ENCODE results near the gene NCKAP5.

Gene NCKAP5

DNA sequence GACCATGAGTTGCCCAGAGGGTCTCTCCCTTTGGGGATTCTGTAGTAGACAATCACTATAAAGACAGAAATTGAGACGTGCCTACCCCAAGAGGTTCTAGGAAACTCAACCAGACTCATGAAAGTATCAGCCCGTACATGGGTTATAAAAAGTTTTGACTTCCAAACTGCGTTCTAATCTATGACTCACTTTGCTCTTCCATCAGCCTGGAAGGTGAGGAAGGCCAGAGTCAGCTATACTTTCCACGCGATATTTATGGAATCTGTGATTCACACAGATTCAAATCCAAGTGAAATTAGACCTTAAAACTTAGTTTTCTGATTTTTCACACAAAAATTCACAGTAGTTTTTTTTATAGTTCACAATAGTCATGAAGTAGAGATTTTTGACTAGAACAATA, 890.6 kb downstream of the NCKAP5 start:
- DNase-seq: no peak

DNA sequence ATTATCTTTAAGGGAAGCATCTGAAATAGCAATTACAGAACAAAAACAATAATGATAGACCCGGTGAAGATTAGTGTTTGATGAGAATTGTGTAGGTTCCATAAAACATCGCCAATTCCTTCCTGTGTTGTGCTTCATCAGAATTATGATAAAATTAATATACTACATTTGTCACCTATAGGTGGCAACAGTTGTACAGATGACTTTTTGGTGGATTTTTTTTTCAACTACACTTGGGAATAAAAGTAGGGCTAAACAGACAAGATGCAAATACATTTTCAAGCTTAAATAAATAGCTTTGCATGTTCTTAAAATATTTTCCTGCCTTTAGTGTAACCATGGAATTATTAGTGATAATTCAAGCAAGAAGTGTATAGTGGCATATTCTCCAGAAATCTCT, 891.3 kb downstream of the NCKAP5 start:
- DNase-seq: peak; percentile 46

DNA sequence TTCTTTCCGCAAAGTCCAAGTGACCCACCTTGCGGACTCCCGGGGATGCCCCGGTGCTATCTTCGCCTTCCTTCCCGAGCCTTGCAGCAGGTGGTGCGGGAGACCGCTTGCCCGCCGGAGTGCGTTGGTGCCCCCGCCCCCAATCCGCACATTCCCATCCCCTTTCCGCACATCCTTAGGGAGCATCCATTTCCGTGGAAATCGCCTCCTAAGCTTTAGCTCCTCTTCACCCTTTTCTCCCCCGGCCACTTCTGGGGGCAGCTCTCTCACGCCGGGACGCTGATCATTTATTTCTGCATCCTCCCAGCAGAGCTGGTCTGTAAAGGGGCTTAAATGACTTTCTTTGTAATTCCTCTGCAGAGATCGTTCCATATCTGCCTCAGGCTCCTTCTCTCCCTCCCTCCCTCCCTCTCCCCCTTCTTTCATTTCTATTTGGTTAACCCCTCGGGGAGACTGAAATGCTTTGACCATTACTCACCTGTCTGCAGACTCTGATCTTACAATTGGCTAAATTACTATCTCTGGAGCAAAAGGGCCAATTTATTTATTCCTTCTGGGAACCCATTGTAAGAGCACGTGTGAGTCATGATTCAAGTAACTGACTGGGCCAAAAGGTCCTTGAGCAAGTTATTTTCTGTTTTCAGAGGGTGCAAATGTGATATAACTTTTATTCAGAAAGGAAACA, 897.0 kb downstream of the NCKAP5 start:
- no peak for DNase-seq

DNA sequence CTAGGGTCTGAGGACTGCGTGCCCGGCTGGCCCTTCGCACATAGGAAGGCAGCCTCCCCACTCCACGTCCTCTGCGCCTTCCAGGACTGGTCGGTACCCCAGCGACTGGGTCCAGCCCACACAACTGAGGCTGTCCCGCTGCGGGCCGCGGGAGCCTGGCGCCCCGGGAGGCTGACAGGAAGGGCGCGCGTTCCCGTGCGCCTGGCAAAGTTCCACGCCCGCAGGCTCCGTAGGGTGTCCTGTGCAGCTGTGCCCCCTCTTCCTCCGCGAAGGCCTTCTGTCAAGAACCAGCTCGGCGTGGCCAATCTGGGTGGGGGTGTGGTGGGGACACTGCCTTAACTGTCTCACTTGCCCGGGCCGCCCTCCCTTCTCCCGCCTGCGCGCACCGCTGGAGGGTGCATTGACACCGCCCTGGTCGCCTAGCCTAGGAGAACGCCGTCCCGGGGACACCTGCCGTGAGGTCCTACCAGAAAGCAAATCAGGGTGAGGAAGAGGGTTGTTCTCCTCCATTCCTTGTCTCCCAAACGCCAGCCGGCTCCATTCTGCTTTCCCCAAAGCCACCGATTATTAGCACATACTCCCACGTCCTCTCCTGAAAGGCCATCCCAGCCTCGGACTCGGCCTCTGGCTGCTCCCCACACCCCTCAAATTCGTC, 897.6 kb downstream of the NCKAP5 start:
- no peak for DNase-seq

DNA sequence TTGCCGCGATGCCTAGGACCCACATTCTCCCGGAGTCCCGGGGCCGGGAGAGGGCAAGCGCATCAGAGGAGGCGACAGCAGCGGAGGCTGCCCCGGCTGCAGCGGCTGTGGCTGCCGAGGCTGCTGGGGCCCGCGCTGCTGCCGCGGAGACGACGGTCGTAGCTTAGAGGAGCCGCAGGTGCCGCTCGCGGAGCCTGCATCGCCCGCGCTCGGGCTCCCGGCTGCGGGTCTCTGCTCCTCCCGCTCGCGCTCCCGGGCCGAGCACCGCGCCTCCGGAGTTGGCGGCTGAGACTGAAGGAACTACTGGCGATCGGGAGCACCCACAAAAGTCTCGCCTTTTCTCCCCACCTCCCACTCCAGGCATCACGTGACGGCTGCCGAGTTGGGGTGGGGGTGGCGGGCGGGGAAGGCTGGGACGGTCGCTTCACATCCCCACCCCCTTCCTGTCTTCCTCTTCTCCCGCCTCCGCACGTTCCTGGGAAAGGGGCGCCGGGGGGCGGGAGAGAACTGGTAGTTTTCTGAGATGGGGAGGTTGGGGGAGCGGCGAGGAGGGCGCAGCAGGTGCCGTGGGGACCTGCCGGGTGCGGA, 898.3 kb downstream of the NCKAP5 start, which contains the start of gene LYPD1:
Gene LYPD1 (minus strand): TSS at position 298 of the 588 bp plus-strand sequence. CDS start 273 bp downstream, at position 25.
- peak; percentile 7 for DNase-seq

DNA sequence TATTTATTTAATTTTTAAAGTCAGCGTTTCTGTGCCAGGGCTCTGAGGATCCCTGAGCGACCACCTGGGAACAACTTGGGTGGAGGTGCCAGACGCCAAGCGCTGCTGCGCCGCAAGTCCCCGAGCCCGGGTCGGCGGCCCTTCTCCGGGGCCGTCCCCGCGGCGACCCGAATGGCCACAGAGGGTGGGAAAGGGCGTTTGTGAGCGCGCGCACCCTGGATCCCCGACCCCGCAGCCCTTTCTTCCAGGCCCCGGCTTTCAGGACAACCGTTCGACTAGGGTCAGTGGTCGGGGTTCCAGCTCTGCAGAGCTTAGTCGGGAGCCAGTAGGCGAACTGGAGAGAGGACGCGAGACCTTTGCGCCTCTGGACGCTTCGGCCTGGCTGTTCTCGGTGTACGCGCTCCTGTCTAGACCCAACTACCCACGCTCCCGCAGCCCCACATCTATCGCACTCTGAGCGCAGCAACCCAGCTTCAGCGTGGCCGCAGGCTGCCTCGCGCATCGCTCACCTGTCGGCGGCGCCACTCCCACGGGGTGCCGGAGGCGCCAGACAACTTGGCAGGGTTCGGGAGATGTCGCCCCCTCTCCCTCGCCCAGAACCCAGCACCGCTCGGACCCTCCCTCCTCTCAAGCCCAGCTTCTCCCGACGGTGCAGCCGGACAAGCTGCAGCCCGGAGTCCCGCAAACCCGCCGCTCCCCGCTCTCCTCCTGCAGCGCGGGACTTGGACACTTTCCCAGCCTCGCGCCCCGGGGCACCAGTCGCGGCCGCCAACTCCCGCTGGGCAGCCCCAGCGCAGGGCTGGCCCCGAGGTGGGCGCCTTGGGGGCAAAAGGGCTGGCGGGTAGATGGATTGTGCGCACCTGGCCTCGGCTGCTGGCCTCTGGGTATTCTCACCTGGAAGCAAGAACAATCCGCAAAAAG, 899.0 kb downstream of the NCKAP5 start:
- DNase-seq: no peak

DNA sequence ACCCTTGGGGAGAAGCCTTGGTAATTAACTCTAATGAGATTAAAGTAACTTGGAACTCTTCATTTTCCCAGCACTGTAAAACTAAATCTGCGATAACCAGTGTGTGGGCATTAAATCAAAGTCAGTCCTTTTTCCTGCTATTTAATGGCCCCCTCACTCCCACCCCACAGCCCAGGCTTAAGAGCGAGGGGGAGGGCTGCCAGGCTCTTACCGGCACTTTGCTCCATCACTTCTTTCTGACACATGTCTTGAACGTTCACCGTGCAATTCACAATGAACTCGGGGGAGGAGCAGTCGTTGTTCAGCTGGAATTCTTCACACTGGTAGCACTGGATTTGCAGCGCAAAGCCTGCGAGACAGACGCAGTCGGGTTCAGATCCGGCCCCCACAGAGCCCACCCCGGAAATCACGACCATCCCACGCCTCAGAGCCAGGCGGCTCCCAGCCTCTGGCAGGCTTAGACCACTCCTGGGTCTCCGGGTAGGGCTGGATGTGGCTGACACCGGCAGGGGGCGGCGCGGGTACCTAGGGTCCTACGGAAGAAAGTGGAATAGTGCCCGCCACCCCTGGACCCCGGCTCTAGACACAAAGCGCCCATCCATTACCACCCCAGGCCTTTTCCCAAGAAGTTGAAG, 900.0 kb downstream of the NCKAP5 start:
- peak; percentile 44 for DNase-seq

DNA sequence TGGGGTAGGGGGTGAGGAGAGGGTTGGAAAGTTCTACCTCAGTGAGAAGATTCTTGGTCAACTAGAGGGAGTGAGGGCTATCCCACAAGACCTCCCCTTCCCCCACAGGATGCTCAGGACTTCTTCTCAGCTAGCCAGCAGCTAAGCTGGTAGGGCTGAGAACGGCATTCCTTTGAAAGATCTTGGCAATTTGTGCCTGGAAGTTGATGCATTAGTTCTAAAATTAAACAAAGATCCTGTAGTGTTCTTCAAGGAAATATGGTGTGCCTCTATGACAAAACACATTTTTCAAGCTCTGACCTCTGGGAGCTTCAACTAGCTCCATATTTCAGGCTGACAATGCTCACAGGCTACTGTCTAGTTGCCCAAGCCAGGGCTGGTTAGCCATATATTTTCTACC, 900.6 kb downstream of the NCKAP5 start:
- DNase-seq: no peak

DNA sequence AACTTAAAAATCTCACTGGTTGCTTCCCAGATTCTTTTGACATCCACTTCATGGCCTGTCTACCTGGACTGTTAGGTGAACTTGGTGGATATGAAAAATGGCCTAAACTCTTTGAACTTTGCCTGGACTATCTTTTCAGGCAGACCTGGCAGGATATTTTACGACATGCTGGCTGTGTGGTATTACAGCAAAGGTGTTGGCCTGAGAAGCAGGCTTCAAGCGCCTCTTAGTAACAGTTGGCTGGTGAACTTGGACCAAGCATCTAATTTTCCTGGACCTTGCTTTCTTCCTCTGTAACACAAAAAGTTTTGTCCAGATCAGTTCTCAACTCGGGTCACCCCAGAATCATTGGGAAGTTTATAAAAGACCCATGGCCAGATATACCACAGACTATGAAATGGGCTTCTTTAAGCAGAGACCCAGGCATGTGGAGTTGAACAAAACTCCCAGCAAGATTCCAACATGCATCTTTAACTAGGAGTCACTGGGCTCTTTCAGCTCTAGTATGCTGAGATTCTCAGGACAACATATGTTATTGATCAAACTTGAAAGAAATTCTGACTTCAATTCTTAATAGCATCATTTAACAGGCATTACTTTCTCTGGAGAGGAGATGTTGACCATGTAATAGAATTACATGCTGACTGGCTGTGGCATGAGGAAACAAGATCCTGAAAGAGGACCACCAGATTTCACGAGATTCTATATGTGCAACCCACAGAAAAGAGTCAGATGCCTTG, 902.7 kb downstream of the NCKAP5 start:
- no peak for DNase-seq

DNA sequence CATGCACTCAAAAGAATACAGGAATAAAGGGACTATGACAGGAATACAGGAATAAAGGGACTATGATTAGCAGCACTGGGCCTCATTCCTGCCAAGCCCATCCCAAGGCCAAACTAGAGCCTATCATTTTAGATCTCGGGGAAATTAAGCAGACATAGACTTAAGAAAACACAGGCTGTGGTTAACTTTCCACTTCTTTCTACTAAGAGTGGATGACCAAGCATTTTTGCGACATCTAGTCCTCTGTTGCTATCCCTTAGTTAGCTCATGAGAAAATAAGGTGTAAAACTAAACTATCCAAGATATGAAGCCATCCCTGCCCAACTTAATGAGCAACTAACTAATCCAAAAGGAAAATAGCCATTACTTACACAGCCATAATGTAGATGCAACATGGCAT, 904.2 kb downstream of the NCKAP5 start:
- no peak for DNase-seq

DNA sequence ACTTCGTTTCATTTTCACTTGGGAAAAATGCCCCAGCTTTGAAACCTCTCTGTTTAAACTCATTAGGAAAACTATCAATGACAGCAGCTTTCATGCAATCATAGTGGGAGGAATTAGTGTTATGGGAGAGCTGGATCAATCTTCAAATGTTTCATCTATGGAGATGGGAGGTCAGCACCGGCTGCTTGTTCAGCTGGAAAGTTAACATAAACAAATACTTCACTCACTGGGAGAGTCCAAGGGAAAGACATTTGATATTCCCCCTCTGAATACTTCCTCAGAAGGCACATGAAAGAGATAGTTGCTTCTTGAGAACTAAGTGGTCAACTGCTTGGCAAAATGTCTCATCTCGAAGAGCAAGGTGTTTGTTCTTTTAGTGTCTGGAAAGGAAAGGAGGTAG, 905.5 kb downstream of the NCKAP5 start:
- no peak for DNase-seq

DNA sequence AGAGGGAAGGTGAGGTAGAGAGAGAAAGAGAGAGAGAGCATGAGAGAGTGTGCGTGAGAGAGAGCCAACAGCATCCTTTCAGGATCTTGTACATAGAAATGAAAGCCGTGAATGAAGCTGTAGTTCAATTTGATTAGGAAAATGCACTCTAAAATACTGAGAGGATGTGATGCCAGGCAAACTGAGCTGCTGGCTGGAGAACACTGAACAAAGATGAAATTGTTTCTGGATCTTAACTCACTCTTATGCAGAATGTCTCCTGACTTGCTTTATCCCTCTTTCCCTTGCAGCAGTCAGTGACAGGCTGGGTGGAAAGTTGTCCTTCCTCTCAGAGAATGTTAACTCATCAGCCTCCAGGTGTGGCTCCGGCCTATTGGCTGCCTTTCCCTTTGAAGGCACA, 908.9 kb downstream of the NCKAP5 start:
- DNase-seq: no peak

DNA sequence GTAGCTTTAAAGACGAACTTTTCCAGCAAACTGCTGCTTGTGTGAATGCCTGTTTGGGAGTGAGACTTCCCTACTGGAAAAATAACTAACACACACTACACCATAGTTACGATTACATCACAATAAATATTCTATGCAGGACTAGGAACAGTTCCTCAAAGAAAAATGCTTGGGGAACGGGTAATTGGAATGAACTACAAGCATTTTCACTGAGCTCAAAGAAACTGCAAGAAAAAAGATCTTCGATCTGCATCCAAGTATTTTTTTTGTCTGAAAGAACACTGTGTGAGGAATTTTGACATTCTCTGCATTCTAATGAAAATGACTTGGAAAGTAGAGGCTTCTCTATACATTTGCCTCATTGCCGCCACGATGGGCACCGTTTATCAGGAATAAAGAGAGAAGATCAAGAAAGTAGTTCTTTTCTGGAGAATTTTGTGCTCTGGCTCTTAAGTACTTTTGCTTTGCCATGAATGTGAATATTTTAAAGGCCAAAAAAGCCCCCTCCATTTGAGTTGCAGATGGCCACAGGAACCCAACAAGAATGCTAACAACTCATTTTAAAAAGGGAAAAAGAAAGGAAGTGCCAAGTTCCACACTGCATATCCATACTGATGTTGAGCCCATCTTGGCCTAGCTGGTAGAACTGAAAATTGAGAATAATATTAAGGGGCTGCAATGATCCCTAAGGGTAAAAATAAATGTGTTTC, 911.8 kb downstream of the NCKAP5 start:
- DNase-seq: no peak

DNA sequence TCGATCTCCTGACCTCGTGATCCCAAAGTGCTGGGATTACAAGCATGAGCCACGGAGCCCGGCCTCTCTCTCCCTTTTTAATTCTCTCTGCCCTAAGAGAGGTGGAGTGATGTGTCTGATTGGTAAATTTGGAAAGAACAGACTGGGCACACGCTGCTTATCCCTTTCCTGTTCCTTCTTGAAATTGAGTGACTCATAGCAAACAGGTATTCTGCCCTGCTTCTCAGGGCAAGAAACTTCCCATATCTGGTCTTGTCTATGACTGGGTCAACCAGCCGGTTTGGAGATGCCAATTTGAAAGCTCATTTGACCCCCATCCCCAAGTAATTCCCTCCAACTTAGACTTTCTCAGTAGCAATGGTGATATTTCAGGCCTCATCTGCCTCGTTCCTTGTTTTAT, 913.3 kb downstream of the NCKAP5 start:
- no peak for DNase-seq

DNA sequence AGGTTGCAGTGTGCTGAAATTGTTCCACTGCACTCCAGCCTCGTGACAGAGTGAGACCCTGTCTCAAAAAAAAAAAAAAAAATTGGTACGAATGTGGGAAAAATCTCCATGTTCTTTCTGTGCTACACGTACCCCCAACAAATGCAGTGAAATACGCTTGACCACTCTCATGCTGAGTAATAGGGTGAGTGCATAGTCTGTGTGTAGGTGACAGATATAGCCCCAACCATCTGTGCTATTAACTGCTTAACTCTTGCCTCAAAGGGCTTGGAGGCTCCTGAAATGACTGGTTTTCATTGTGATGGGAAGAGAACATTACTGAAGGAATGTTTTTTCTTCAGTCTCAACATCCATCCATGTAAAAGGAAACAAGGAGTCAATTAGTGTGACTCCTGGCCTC, 913.9 kb downstream of the NCKAP5 start:
- no peak for DNase-seq

DNA sequence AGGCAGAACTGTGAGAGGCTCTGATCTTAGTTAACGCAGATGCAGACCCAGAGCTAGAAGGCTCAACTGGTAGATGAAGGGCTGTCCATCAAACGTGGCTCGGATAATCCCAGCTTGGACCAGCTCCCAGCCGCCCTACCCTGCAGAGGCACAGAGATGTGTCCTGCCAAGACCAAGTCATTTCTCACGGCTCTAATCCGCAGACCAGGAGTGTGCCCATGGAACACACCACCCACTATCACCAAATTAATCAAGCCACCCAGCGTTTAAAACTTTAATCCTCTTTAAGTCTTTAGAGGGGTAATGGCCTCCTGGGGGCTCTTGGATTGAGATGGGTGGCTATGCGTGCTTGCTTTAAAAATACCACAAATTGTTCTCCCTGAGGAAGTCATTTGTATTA, 915.8 kb downstream of the NCKAP5 start:
- DNase-seq: no peak

DNA sequence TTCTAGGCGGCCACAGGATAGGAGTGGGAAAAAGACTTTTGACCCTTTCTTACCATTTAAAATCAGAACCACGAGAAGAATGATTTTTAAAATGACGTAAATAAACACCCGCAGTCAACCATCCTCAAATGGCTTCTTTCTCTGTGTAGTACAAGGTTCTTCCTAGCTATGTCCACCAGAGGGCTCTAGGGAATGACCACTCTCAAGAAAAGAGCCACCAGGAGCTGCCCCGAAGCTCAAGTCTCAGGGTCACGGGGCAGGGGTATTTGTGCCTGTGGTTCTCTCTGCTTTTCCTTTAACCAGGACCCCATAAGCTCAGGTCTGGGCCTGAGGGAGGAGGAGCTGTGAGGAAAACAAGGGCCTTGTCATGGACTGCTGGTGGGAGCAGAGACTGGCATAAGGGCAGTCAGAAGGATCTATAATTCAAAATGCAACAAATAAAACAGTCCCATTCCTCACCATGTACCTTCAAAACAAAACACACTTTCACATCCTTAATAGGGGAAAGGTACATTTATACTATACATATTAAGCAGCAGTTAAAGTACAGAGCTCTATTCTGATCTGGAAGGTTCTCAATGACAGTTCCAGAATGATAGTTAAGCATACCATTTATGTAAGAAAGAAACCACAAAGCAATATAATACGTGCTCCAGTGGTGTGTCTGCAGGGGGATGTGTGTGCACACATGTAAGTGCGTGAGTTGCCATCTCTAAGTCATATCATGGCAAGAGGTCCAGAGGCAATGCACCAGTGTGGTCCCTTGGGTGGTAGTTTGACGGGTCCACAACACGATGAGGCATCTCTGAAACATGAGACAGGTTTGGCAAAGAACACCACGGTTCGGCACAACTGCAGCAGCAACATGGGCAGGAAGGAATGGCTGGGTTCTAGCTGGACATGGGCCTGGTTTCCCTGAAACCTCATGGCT, 916.9 kb downstream of the NCKAP5 start:
- no peak for DNase-seq

DNA sequence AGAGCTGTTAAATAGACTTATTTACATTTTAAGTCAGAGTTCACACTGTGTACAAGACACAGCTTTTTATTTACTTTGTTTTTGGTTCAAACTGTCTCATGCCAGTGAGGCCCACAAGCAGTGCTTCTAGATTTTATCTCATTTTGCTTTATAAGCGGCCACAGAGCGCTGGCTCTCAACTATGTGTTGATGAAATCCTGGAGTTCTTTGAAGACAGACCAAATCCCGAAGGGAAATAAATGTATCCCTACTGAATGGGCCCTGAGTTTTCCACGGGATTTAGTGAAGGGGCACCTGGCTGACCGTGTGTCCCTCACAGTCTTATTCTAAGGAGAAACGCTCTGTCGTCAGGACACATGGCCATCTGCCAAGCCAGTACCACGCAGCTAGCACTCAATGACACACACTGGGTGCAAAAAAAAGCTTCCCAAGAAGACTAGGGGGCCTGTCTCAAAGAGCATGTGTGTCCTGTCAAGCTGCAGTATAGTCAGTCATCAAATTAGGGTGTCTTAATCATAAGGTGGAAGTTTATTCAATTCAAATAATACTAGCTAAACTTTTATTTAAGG, 921.6 kb downstream of the NCKAP5 start:
- no peak for DNase-seq

DNA sequence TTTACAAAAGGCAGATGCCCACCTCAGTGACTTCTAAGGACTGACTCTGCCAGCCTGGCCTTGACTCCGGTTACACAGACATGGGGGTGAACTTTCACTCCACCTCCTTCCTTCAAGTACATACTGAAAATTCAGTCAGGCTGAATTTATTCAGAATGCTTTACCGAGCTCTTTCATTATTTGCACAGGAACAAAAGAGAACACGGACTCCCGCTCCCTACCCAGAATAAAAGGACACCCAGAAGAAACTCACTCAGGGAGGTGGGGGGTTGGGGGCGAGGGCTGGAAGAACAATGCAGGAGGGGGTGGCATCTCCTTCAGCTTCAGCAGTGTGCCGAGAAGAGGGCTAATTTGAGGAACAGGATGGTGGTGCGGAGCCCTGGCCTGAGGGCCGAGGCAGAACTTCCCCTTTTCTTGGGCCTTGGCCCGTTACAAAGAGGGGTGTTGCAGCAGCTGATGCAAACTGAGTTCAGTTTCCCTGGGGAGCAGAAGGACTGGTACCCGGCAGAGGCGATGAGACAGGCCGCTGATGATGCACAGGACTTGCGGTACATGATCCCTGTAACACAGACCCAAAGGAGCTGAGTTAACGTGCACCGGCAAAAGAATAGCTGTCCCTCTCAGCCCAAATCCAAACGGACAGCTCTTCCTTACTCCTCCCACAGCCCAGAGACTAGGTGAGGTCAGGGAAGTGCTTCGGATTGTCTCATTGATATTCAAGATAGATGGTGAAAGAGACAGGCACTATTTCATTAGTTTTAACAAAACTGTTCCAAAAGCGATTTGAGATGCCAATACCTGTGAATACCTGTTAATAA, 922.3 kb downstream of the NCKAP5 start:
- DNase-seq: no peak
